HG03432 (cell line): ENCODE data around the gene SH3PXD2A.

Source experiments
- ATAC-seq: cut with Tn5 transposase; IDR thresholded peaks from one replicate; pipeline ENCODE4 v1.9.1; 2021; ENCODE audit warnings: mild to moderate bottlenecking, moderate library complexity; ENCODE audit not compliant: unreplicated experiment

Gene SH3PXD2A

DNA sequence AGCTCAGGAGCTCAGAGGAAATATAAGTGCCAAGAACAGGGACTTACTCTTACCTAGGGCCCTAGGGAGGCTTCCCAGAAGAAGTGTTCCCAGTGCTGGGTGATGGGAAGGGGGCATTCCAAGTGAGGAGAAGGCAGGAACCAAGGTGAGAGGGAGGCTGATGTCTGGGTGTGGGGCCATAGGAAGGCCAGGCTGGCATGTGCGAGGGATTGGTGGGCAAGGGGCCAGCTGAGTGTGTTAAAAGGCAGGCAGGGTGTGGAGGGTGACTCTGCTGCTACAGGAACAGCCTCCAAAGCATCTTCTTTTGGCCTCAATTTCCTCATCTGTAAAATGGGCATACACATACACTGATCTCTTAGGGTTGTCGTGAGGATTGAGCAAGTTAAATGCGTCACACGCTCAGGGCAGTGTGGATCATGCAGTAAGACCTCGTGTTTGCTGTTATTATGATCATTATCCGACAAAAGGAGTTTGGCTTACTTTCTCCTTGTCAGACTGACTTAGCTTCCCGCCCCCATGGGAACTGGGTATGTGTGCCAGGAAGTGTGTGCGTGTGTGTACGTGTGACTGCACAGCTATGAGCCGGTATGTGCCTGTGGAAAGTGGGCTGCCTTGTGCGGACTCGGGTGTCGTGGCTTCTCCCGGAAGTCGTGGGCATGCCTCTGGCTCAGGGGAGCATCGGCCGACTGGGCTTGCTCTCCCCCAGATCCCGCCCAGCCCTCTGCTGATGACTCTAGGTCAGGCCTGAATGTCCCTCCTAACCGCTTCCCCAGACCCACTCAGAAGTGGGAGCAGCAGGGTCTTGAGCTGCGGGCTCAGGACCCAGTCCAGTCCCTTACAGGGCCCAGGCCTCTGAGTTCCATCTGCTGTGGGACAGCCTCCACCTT is 302.3 kb downstream of the SH3PXD2A start:
- ATAC-seq, result no peak

DNA sequence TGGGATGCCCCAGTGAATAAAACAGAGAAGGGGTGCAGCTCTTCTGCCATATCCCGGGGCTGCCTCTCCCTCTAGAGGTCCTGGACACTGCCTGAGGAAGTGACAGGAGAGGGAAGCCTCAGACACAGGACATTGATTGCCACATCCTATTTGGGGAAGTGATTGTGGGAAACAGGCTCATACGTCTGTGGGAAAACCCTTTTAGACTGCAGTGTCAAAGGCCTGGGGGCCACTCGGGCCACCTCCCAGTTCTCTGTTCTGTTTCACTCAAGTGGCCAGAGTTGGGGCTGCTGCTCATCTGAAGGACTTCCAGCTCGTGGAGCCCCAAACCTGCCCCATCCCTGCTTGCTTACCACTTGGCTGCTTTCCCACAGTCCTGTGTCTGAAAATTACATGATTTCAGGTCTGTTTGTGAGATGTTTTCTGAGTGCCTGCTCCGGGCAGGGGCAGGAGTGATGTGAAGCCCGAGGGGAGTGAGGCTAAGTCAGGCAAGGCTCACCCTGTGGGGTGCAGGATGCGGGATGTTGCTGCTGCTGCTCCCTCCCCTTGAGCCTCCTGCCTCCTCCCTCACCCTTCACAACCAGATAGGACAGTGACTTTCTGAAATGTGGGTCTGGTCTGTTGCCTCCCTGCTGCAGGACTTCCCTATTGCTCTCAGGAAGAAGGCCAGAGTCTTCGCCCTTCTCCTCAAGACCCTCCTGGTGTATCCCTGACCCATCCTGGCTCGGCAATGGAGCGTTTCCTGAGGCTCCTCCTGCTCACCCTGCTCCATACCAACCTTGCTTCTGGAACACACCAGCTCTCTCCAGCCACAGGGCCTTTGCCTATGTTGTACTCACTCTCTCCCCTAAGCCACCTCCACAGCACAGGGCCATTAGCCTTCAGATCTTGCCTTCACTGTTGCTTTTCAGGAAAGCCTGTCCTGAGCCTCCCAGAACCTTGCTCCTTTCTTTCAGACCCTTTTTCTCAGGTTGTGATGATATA is 303.5 kb downstream of the SH3PXD2A start:
- no peak for ATAC-seq

DNA sequence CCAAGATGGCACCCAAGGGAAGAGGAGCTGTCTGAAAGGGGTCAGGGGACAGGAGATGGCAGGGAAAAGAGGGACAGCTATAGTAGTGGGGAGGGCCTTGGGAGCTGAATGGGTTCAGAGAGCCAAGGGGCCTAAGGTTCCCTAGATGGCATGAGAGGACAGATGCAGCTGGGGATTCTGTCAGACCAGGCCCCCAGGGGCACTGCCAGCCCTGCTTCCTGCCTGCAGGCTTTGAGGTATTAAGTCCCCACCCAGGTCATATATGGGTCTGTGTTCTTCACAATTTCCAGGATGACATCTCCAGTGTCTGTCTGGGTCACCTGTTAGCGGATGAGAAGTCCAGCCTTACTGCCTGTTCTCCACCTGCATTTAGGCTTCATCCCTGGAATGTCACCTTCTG is 305.1 kb downstream of the SH3PXD2A start:
- no peak for ATAC-seq

DNA sequence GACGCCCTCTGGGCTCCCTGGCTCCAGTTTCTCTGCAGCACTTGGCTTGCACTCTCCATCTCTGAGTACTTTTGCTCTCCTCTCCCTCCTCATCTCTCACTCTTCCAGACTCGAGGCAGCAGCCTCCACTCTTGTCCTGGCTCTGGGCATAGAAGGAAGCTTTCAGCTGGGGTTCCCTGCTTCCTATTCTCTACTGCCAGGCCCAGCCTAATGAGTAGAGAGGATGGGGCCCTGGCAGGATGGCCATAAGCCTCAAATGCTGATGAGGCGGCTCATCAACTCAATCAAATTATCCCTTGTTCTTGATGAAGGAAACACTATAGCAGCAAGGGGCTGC is 306.1 kb downstream of the SH3PXD2A start:
- ATAC-seq, result no peak

DNA sequence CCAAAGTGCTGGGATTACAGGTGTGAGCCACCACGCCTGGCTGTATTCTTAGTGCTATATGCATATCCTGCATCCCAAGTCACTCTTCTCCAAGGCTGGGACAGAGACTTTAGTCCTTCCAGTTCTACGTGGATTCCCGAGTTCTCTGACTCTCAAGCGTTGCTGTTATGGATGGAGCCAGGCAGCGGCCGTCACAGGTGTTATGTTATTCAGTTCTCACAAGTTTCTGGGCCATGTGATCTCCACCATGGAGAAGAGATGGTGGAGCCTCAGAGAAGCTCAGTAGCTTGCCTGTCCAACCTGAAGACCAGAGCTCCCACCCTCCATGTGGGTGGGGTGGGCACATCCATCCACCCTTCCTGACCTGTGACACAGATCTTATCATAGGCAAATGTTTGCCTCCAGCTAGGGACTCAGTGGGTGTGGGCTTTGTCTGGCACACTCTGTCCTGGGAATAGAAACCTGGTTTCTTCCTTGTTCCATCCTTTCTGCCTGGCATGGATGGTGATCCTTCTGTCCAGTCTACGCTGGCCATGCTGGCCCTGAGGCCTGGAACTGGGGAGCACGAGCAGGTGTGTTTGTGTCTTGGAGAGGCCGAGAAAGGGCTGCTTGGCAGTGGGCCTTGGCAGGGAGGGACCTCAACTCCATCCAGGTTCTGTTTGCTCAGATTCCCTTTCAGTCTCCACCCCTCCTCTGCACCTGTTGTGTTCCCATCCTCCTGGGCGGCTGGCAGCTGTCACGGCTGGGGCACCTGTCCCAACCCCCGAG is 306.6 kb downstream of the SH3PXD2A start:
- ATAC-seq, result no peak

DNA sequence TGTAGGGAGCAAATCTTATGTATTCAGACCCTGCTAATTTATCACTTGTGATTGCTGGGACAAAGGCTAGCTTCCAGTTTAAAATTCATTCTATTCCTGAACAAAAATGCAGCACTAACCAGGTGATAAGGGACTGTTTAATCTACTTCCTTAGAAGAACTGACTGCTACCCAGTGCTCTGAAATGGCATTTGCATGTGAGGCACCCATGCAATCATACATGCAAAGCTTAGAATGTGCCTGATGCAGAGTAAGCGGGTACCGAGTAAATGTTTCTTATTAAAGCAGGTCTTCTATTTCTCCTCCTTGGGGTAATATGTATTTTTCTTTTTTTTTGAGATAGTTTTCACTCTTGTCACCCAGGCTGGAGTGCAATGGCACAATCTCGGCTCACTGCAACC is 307.4 kb downstream of the SH3PXD2A start:
- ATAC-seq, result no peak

DNA sequence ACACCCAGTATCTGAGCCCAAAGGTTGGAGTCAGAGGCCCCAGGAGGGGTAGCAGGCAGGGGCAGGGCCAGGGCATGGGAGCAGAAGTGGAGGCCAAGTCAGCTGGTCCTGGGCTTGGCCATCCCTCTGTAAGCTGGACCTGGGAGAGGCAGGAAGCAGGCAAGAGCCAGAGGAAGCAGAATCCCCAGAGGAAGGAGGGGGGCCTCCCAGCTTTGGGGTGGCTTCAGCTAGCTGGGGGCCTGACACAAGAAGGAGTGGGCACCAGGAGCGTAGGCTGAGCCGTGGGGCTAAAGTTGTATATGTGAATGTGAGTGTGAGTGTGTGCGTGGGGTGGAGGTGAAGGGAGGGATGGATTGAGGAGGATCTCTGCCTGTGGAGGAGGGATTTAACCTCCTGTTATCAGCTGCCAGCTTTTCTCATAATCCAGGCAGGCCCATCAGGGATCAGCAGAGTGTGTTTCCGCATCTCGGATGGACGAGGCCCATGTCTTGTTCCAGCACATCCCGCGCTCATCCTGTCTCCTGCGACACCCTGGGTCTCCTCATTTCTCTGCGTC is 307.9 kb downstream of the SH3PXD2A start:
- no peak for ATAC-seq

DNA sequence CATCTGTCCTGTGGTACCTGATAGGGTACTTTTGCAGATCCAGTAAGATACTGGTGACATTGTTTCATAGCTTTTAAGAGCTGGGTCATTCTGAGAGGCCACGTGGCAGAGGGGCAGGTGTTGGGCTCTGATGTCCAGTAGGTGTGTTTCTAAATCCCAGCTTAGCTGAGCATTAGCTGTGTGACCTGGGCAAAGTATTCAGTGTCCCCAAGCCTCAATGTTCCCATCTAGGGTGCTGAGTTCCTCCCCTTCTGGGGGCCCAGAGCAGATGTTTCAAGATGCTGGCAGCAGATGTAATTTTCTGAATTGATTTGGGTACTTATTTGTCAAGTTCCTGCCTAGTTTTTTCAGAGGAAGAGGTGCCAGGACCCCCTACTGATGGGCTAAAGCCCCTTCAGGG is 309.0 kb downstream of the SH3PXD2A start:
- no peak for ATAC-seq

DNA sequence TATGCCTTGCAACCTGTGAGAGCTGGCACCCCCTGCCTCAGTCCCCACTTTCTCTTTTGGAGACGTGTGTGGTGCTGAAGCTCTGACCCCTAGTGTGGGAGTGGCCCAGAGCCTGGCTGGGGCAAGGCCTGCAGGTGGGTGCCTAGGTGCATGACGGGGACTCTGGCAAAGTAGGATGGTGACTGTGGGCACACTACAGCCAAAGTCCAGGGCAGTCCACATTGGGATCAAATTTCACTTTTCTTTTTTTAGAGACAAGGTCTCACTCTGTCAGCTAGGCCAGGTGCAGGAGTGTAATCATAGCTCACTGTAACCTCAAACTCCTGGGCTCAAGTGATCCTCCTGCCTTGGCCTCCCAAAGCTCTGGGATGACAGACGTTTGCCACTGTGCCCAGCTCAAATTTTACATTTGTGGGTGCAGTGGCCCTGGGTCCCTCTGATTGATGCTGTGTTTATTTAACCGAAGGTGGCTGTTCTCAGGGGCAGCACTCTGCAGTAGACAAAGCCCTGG is 309.6 kb downstream of the SH3PXD2A start:
- no peak for ATAC-seq

DNA sequence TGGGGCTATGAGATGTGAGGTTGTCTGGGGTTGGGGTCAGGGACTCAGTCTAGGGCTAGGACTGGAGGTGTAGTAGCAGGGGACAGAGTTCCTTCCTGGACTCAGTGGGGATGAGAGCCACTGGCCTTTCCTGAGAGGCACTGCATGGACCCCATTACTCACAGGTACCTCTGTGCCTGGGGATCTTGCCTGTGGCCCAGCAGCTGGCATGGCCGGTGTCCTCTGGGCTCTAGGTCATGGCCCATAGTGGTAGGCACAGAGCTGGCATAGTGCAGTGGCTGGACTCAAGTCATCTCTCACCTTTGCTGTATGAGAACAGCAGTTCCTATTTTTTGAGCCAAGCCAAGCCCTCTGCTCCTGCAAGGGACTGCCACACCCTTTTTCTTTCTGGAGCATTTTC is 310.0 kb downstream of the SH3PXD2A start:
- no peak for ATAC-seq

DNA sequence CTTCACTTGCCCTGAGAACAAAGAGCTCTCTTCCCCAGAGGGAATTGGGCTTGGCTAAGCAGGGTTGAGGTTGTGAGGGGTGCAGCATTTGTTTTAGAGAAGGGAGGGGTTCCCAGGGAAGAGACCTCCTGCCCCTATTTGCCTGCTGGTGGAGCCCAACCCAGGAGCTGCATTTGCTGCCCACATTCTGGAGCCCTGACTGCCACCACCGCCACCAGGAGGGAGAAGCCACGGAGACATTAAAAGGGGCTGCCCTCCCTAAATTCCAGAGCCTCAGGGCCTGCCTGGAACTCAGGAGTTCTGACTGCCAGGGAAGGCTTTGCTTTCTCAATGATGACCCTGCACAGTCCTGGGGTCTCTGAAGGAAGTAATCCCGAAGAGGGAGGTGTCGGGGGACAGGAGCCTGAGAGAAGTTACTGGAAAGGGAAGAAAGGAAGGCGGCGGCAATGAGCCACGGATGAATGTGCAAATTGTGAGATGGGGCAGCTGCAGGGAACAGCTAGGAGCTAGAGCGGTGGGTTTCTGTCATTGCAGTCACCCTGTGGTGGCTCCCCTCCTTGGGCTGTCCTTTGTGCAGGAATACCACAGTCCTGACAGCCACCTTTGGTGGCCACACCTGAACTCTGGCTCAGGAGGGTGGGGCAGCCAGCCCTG is 310.6 kb downstream of the SH3PXD2A start:
- ATAC-seq, result no peak
